GDM1 (cell line): ENCODE data around the gene BMP8B.
"Not testable (repeated sequence)": the region's sequence is repeated elsewhere in the genome, so short reads cannot be mapped to it uniquely, and the experiment has no call there.

Experiments used
- DNase-seq: peaks from one replicate; lab custom pipeline; 2025; lab: John Stamatoyannopoulos, UW

The BMP8B gene

DNA sequence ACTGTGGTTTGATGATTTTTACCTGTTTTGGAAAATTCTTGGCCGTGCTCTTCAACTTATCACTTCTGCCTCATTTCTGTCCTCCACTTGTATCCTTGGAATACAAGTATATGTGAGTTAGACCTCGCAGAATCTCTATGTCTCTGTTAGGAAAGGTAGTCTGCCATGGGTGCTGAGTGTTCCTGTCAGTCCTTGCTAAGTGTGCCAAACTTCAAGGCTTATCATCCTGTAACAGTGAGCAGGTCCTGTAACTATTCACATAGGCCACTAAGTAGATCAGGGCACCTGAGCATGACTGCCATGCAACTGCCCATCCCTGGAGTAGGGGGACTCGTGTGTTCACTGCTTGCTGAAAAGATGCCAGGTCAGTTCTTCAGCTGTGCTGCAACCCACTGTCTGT is 24.2 kb upstream of the BMP8B start:
- no peak for DNase-seq

DNA sequence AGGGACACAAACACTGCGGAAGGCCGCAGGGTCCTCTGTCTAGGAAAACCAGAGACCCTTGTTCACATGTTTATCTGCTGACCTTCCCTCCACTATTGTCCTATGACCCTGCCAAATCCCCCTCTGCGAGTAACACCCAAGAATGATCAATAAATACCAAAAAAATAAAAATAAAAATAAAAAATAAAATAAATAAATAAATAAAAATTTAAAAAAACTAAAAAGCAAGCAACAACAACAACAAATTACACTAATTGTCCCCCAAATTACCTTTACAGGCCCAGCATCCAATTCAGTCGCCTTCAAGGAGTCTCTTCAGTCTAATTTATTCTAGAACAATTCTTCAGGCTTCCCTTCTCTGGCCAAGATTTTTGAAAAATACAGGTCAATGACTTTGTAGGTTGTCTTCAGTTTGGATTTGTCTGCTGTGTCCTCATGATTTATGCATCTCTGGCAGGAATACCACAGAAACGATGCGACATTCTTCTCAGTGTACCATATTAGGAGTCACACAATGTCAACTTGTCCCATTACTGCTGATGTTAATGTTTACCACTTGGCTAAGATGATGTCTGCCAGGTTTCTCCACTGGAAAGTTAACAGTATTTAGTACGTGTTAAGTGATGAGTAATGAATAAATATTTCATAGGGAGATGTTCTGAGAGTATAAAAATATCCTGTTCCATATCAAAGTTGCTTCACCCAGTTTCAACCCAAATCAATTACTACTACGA is 20.3 kb upstream of the BMP8B start:
- no peak for DNase-seq

DNA sequence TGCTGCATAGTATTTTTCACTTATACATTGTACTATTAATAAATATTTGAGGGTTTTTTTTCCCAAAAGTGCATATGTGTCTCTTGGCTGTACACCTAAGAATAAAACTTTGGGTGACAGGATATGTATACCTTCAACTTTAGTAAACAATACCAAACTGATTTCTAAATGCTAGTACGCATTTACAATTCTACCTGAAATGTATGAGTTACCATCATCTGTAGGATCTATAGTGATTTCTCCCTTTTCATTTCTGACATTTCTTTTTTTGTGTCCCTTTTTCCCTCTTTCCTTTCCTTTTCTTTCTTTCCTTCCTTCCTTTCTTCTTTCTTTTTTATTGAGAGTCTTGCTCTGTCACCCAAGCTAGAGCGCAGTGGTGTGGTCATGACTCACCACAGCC is 16.7 kb upstream of the BMP8B start:
- DNase-seq: no peak

GRCh38 chr1:39802496-39803260 is 14.0 kb upstream of the BMP8B start:
- DNase-seq: no peak

DNA sequence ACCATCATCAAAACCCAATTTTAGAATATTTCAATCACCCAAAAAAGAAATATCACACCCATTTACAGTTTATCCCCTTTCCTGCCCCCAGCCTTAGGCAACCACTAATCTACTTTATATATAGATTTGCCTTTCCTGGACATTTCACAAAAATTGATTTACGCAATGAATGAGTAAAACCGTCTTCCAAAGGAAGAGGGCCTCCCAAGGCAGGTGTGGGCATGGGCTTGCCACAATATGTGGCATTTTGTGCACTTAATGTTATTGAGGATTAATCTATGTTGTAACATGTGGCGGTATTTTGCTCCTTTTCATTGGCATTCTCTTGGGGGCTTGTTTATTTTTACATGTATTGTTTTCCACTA is 11.8 kb upstream of the BMP8B start:
- no peak for DNase-seq

DNA sequence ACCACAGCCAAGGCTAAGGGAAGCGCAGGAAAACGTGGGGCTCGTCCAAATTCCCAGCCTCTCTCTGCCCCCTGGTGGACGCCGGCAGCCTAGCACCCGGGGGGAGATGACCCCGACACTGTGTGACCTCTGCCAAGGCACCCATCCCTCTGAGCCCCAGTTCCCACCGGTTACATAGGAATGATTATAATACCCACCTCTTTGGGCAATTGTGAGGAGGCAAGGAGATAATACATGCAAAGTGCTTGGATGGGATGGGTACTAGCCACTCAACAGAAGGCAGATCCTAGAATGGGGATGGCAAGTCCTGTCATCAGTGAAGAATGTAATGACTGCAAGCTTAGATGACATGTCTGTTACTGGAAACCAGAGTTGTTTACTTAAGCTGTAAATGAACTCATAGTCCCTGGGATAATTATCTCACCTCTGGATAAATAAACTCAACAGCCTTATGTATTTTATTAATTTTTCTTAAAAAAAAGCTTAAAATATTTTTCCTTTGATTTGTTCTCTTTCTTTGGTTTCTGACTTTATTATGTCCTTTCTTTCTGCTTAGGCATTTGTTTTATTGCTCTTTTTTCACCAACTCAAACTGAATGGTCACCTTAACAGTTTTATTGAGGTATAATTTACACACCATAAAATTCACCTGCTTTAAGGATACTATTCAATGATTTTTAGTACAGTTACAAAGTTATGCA is 11.3 kb upstream of the BMP8B start:
- peak; percentile 15 for DNase-seq

- peak; percentile 74 for DNase-seq
Measured at GRCh38 chr1:39798859-39799769, 10.4 kb upstream of the BMP8B start.

- DNase-seq: no peak
Measured at GRCh38 chr1:39795651-39796050, 7.0 kb upstream of the BMP8B start.

GRCh38 chr1:39791838-39792237 is 3.2 kb upstream of the BMP8B start:
- DNase-seq: no peak

- DNase-seq: peak; percentile 7
Measured at GRCh38 chr1:39789571-39790110, 976 bp upstream of the BMP8B start.

- no peak for DNase-seq
Measured at GRCh38 chr1:39788426-39788757, 273 bp downstream of the BMP8B start.

GRCh38 chr1:39787964-39788363 is 701 bp downstream of the BMP8B start:
- not testable (repeated sequence) for DNase-seq

GRCh38 chr1:39787468-39787867 is 1.2 kb downstream of the BMP8B start:
- DNase-seq: no peak

DNA sequence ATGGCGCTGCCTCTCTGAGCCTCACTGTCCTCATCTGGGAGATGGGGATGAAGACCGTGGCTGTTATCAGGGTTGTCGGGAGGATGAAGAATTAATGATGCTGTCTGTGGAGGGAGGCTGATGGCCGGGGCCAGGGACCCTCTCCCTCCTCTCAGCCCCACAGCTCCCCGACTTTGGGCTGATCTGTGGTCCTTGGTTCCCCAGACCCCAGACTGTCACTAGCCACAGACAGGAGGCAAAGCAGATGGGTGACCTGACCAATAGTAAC is 1.6 kb downstream of the BMP8B start:
- not testable (repeated sequence) for DNase-seq

DNA sequence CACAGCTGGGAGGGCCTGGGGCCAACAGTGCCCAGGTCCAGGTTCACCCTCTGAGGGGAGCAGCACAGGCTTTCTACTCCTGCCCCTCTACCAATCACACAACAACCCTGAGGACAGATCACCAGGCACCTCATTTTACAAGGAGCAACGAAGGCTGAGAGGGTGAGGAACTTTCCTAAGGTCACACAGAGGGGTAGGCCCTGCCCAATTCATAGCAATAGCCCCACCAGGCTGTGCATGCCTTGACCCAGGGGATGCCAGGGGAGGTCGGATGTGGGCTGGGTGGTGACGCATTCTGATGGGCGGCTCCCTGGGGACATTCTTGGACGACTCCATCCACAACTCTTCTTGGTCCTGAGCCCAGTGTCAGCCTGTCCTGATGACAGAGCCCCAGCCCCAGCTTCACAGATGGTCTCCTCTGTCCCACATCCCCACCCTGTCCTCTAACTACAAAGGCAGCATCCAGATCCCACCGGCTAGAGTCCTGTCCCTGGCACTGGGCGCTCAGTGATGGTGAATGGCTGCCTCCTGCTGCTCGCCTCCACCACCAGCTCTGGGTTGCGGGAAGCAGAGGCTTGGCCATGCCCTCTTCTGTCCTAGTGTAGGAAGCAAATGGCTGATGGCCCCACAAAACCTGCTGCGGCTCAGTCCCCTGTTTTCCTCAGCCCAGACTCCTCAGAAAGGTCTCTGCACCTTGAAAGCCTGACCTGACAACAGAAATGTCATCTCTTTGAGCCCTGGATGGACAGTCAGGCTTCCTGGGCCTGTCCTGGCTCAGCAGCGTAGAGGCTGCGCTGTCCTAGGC is 2.2 kb downstream of the BMP8B start:
- not testable (repeated sequence) for DNase-seq

- not testable (repeated sequence) for DNase-seq
Measured at GRCh38 chr1:39782685-39783084, 6.0 kb downstream of the BMP8B start.

GRCh38 chr1:39782103-39782502 is 6.6 kb downstream of the BMP8B start:
- DNase-seq: no peak

- DNase-seq: no peak
Measured at GRCh38 chr1:39781349-39781715, 7.3 kb downstream of the BMP8B start.

DNA sequence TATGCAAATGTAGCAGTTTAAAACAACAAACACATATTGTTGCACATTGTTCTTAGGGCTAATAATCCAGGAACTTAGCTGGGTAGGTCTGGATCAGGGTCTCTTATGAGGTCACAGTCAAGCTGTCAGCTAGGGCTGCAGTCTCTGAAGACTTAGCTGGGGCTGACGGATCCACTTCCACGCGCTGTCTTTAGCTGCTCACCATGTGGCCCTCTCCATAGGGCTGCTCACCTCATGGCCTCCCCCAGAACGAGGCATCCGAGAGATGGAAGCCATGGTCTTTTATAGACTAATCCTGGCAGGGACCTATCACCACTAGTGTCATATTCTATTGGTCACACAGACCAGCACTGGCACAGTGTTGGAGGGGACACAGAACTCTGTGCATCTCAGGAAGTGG is 8.8 kb downstream of the BMP8B start:
- no peak for DNase-seq

DNA sequence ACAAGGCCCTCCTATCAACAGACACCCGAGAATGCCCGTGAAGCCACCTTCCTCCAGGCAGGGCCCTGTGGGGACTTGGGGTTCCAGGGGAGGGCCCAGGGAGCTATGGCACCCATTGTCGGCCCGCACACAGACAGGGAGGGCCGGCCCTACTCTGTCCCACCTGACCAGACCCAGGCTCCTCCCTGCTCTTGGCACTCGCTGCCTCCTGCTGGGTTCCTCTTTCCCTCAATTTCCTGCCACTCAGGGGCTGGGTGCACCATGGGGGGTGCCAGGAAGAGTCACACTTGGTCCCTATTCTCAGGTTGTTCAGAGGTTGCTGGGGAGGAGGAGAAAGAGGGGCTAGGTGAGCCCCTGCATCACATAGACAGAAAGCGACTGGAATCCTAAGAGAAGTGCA is 9.5 kb downstream of the BMP8B start:
- DNase-seq: no peak

- not testable (repeated sequence) for DNase-seq
Measured at GRCh38 chr1:39778463-39779099, 10.1 kb downstream of the BMP8B start.
